Activated CD4-positive, alpha-beta T cell treated with anti-CD3 and anti-CD28 coated beads for 36 hours (primary cell): ENCODE measurements around the gene SLC22A17. TPM values are rescaled to one million over a fixed set of nuclear protein-coding genes. Genes with fewer than 3 reads are reported as not detected.

Experiments
- ATAC-seq: fragments of 200-7000 bp; cut with Tn5 transposase; one replicate; pipeline ENCODE4 v1.10.0; 2021; ENCODE audit warnings: mild to moderate bottlenecking, moderate library complexity
- CTCF ChIA-PET: fragments of 350-600 bp; sonication (Branson Sonifier 250); formaldehyde crosslinking; loops from one replicate; lab custom pipeline; 2021; ENCODE audit warnings: antibody characterized with exemption; lab: Charles Lee
- POLR2A ChIA-PET: fragments of 350-600 bp; sonication (Branson Sonifier 250); formaldehyde crosslinking; loops from one replicate; lab custom pipeline; 2021; ENCODE audit warnings: antibody characterized with exemption, inconsistent platforms; lab: Charles Lee
- DNase-seq: peaks from one replicate; pipeline ENCODE4 v3.0.0-alpha.2; 2020
- H3K27ac Mint-ChIP-seq: one replicate; pipeline ENCODE4 v1.8.0; 2021; ENCODE audit warnings: mixed read lengths
- H3K27me3 Mint-ChIP-seq: one replicate; pipeline ENCODE4 v1.8.0; 2021; ENCODE audit warnings: mixed read lengths
- H3K36me3 Mint-ChIP-seq: one replicate; pipeline ENCODE4 v1.8.0; 2021; ENCODE audit warnings: low read depth, mixed read lengths
- H3K4me1 Mint-ChIP-seq: one replicate; pipeline ENCODE4 v1.8.0; 2021; ENCODE audit warnings: mixed read lengths
- H3K4me3 Mint-ChIP-seq: one replicate; pipeline ENCODE4 v1.8.0; 2021; ENCODE audit warnings: mild to moderate bottlenecking, moderate library complexity, mixed read lengths
- H3K9me3 Mint-ChIP-seq: one replicate; pipeline ENCODE4 v1.8.0; 2021; ENCODE audit warnings: low read depth, mixed read lengths
- intact Hi-C, 2 experiments: fragments of 100-400 bp; cut with DNase I in 1 of 2; cut with micrococcal nuclease in 1 of 2; formaldehyde crosslinking; loops; one replicate each; pipeline versions ENCODE4 v1.14.2 to v1.15.1; 2022 to 2024; cut with DNase I, micrococcal nuclease
- total RNA-seq, 2 experiments: library from RNA; stranded (reverse); gene quantifications; one replicate each; pipeline ENCODE4 v1.2.3, GENCODE V29; 2021

The SLC22A17 gene
- total RNA-seq, 2 experiments from 2014 or later, result 4.7 to 5.3 TPM

- no peaks in the 10 kb centered on the region for H3K36me3 Mint-ChIP-seq
- ChIA-PET POLR2A (no interaction called here), CTCF (interaction anchor here (0.7 kb wide), 1 partner anchor 18 kb away, joined by 4 read pairs; no protein-coding TSS in a partner anchor)
- ATAC-seq, result no peak
- no peak within 1 kb of the TSS for H3K27ac Mint-ChIP-seq
- H3K27me3 Mint-ChIP-seq, result peaks cover 2% of the 10 kb centered on the region
- H3K9me3 Mint-ChIP-seq, result no peaks in the 10 kb centered on the region
- intact Hi-C loops, result no loop called here
- H3K4me3 Mint-ChIP-seq, result no peak within 1 kb of the TSS
- DNase-seq, result no peak
- no peaks in the 10 kb centered on the region for H3K4me1 Mint-ChIP-seq
These were observed 19.8 kb upstream of the SLC22A17 start, which contains the start of gene IL25 for GRCh38 chr14:23372509-23372908. IL25 (plus strand) TSS chr14:23372809.

DNA sequence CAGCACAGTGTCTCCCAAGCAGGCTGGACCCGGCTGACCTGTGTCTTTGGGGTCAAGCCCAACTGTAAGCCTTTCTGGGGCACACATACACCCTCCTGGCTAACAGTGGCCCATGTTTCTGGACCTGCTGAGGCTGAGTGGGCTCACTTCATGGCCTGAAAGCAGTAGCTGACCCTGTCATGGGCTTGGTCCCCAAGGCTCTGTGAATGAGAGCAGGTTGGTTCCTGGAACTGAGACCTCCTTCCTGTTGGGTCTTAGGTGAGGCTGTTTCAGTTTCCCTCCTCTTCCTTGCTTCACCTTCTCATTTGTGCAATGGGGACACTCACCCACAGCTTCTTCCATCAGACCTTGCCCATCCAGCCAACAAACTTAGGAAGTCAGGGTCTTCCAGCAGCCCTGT, 19.2 kb upstream of the SLC22A17 start:
- no peak for ATAC-seq
- intact Hi-C loops, result no loop called here
- no peaks in the 10 kb centered on the region for H3K4me1 Mint-ChIP-seq
- CTCF ChIA-PET, result interaction anchor here (0.7 kb wide), 1 partner anchor 18 kb away, joined by 4 read pairs; no protein-coding TSS in a partner anchor
- peaks cover 5% of the 10 kb centered on the region for H3K27me3 Mint-ChIP-seq
- H3K4me3 Mint-ChIP-seq, result no peak overlapping the region
- H3K9me3 Mint-ChIP-seq, result no peaks in the 10 kb centered on the region
- POLR2A ChIA-PET, result no interaction called here
- no peaks in the 10 kb centered on the region for H3K36me3 Mint-ChIP-seq
- H3K27ac Mint-ChIP-seq, result no peak overlapping the region
- DNase-seq, result no peak

DNA sequence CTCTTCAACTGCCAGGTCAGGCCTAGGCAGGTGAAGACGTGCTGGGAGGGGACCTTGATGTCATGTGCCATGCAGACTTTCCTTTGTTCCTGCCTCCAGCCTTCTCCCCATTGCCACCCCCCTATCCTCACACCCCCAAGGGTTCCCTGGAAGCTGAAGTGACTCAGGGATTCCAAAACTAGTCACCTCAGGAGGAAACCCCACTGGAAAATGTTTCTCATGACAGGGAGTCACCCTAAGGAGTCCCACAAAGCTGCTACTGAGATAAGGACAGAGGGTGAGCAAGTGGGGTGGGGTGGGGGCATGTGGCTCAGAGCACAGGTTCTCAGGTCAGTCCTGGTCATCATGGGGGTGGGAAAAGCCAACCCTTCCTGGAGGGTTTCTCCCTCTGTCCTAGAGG, 17.5 kb upstream of the SLC22A17 start:
- CTCF ChIA-PET, result interaction anchor here (0.7 kb wide), 1 partner anchor 98 kb away, joined by 3 read pairs; no protein-coding TSS in a partner anchor
- DNase-seq (no peak), ATAC-seq (no peak)
- intact Hi-C loops, result no loop called here
- no peak overlapping the region for H3K4me3 Mint-ChIP-seq
- H3K4me1 Mint-ChIP-seq, result no peaks in the 10 kb centered on the region
- H3K36me3 Mint-ChIP-seq, result no peaks in the 10 kb centered on the region
- no peak overlapping the region for H3K27ac Mint-ChIP-seq
- POLR2A ChIA-PET, result no interaction called here
- H3K27me3 Mint-ChIP-seq, result peaks cover 10% of the 10 kb centered on the region
- no peaks in the 10 kb centered on the region for H3K9me3 Mint-ChIP-seq

DNA sequence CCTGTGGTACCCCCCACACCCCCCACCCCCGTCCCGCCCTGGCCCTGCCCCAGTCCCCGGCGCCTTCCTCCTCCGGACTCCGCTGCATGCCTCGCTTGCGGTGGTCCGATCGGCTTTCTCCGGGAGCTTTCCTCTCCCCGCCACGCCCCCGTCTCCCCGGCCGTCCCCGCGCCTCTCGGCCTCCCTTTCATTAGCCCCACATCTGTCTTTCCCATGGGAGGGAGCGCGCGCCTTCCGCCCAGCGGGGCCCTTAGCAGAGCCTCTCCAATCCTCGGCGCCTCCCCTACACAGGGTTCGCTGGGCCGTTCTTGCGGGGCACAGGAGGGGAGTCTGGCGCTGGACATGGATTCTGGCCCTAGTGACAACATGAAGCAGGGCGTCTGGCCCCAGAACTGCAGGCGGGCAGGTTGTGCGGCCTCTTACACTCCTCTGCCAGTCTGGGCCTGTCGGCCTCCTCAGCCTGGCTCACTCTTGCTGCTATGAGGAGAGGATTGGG, 13.8 kb upstream of the SLC22A17 start:
- Mint-ChIP-seq H3K9me3 (no peaks in the 10 kb centered on the region), H3K4me3 (no peak overlapping the region), H3K4me1 (peaks cover 5% of the 10 kb centered on the region), H3K27me3 (peaks cover 20% of the 10 kb centered on the region), H3K36me3 (no peaks in the 10 kb centered on the region), H3K27ac (no peak overlapping the region)
- ChIA-PET CTCF (interaction anchor here (1.2 kb wide), 1 partner anchor 10 kb away, joined by 3 read pairs; no protein-coding TSS in a partner anchor), POLR2A (no interaction called here)
- ATAC-seq, result no peak
- no peak for DNase-seq
- intact Hi-C loops, result no loop called here

DNA sequence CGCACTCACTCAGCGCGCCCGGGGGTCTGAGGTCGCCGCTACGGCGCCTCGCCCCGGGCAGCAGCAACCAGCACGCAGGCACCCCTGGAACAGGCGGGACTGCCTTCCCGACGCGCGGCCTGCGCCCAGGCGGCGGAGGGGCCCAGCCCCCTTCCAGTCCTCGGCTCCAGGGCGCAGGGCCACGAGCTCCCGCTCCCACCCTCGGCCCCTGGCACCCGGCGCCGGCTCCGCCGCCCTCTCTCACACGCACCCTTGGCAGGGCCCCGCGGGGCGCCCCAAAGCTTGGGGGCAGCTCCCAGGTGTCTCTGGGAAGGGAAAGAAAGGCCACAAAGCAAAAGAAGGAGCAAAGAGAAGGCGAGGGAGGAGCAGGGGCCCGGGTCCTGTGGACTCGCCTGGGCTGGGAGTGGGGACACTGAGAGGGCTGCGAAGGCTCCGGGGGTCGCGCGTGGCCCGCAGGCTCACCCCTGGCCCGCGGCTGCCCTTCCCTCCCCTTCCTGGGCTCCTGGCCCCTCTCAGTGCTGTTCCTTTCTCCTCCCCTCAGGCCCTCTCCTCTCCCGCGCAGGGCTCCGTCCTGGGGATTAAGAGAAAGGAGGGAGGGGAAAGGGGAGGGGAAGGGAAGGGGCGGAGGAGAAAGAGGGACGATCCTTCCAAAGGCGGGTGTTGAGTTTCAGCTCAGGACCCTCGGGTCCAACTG, 13.2 kb upstream of the SLC22A17 start:
- H3K9me3 Mint-ChIP-seq, result no peaks in the 10 kb centered on the region
- ChIA-PET CTCF (no interaction called here), POLR2A (no interaction called here)
- peaks cover 22% of the 10 kb centered on the region for H3K27me3 Mint-ChIP-seq
- no peak for ATAC-seq
- peaks cover 11% of the 10 kb centered on the region for H3K4me1 Mint-ChIP-seq
- H3K4me3 Mint-ChIP-seq, result no peak overlapping the region
- intact Hi-C loops, result no loop called here
- H3K27ac Mint-ChIP-seq, result no peak overlapping the region
- no peaks in the 10 kb centered on the region for H3K36me3 Mint-ChIP-seq
- DNase-seq, result no peak

GRCh38 chr14:23365036-23365731, 12.5 kb upstream of the SLC22A17 start, which contains the start of gene EFS:
EFS (minus strand) TSS chr14:23365172; CDS start chr14:23365025, 147 bp downstream.
- no peak for ATAC-seq
- Mint-ChIP-seq H3K27ac (no peak within 1 kb of the TSS), H3K4me1 (peaks cover 11% of the 10 kb centered on the region), H3K9me3 (no peaks in the 10 kb centered on the region), H3K36me3 (no peaks in the 10 kb centered on the region), H3K27me3 (peaks cover 23% of the 10 kb centered on the region), H3K4me3 (no peak within 1 kb of the TSS)
- POLR2A ChIA-PET, result no interaction called here
- DNase-seq, result no peak
- CTCF ChIA-PET, result no interaction called here
- intact Hi-C loops, result no loop called here

- Mint-ChIP-seq H3K4me1 (peaks cover 11% of the 10 kb centered on the region), H3K27ac (no peak overlapping the region), H3K9me3 (no peaks in the 10 kb centered on the region), H3K4me3 (no peak overlapping the region), H3K36me3 (no peaks in the 10 kb centered on the region), H3K27me3 (peaks cover 23% of the 10 kb centered on the region)
- intact Hi-C loops, result no loop called here
- POLR2A ChIA-PET, result no interaction called here
- ATAC-seq, result no peak
- CTCF ChIA-PET, result interaction anchor here (0.7 kb wide), 1 partner anchor 86 kb away, joined by 3 read pairs; no protein-coding TSS in a partner anchor
- no peak for DNase-seq
These were observed 11.7 kb upstream of the SLC22A17 start for GRCh38 chr14:23364164-23365035.

DNA sequence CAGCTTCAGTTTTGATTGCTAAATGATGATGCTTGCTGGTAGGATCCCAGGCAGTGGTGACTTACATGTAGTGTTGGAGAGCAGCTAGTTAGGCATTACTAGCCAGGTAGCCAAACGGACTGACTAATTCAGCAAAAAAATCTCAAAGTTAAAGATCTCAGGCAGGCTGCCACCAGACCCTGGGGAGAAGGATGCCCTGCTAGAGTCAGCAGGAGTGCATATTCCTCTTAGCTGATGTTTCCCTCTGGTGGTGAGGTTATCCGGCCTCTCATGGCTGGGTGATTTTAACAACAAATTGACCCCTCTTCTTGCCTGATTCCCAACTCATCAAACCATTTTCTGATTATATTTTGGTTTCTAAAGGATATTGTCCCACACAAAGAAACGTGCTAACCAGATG, 9.5 kb upstream of the SLC22A17 start:
- Mint-ChIP-seq H3K4me1 (peaks cover 11% of the 10 kb centered on the region), H3K36me3 (no peaks in the 10 kb centered on the region), H3K9me3 (no peaks in the 10 kb centered on the region), H3K27ac (no peak overlapping the region), H3K27me3 (peaks cover 20% of the 10 kb centered on the region), H3K4me3 (no peak overlapping the region)
- ATAC-seq (no peak), DNase-seq (no peak)
- POLR2A ChIA-PET, result no interaction called here
- intact Hi-C loops, result no loop called here
- CTCF ChIA-PET, result interaction anchor here (0.7 to 1.2 kb wide), 3 partner anchors 17 to 56 kb away, joined by 3 to 4 read pairs (median 4); partner anchors contain the start of gene BCL2L2

DNA sequence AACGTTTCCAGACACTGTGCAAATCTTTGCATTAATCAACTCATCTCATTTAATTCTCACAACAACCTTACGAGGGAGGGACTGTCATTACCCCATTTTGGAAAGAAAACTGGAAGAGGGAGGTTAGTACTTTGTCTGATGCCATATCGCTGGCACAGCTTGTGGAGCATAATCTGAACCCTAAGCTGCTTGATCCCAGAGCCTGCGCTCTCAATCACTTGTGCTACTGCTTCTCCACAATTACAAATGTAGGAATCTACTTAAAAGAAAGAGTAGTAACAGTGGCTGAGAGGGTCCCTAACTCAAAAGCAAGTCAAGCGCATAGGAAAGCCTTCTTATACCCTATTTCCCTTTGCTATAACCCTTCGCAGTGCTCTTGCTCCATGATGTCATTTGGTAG, 9.1 kb upstream of the SLC22A17 start:
- Mint-ChIP-seq H3K9me3 (no peaks in the 10 kb centered on the region), H3K27me3 (peaks cover 17% of the 10 kb centered on the region), H3K4me3 (no peak overlapping the region), H3K36me3 (no peaks in the 10 kb centered on the region), H3K4me1 (peaks cover 11% of the 10 kb centered on the region), H3K27ac (no peak overlapping the region)
- intact Hi-C loops, result no loop called here
- ATAC-seq (no peak), DNase-seq (no peak)
- ChIA-PET POLR2A (no interaction called here), CTCF (interaction anchor here (0.7 to 1.2 kb wide), 3 partner anchors 16 to 55 kb away, joined by 3 to 4 read pairs (median 4); partner anchors contain the start of gene BCL2L2)

GRCh38 chr14:23361320-23361719, 8.6 kb upstream of the SLC22A17 start:
- H3K27ac Mint-ChIP-seq, result no peak overlapping the region
- H3K36me3 Mint-ChIP-seq, result no peaks in the 10 kb centered on the region
- H3K4me3 Mint-ChIP-seq, result no peak overlapping the region
- peak; percentile 82 for ATAC-seq
- no peaks in the 10 kb centered on the region for H3K9me3 Mint-ChIP-seq
- ChIA-PET CTCF (interaction anchor here (1.1 to 1.4 kb wide), 3 partner anchors 16 to 23 kb away, joined by 3 to 4 read pairs (median 4); no protein-coding TSS in a partner anchor), POLR2A (no interaction called here)
- H3K27me3 Mint-ChIP-seq, result peaks cover 14% of the 10 kb centered on the region
- peak; percentile 27 for DNase-seq
- peaks cover 11% of the 10 kb centered on the region for H3K4me1 Mint-ChIP-seq
- intact Hi-C loops, result no loop called here

GRCh38 chr14:23360496-23360895, 7.8 kb upstream of the SLC22A17 start:
- ChIA-PET CTCF (interaction anchor here (0.6 to 1.4 kb wide), 5 partner anchors 9 to 342 kb away, joined by 3 to 6 read pairs (median 4); no protein-coding TSS in a partner anchor), POLR2A (no interaction called here)
- H3K36me3 Mint-ChIP-seq, result no peaks in the 10 kb centered on the region
- no peaks in the 10 kb centered on the region for H3K9me3 Mint-ChIP-seq
- H3K4me1 Mint-ChIP-seq, result peaks cover 11% of the 10 kb centered on the region
- ATAC-seq (no peak), DNase-seq (no peak)
- peaks cover 17% of the 10 kb centered on the region for H3K27me3 Mint-ChIP-seq
- intact Hi-C loops, result no loop called here
- no peak overlapping the region for H3K27ac Mint-ChIP-seq
- no peak overlapping the region for H3K4me3 Mint-ChIP-seq
